HEK293 (cell line): Measurements from ENCODE around the gene CHID1.

ENCODE experiments used
- CTCF ChIP-seq: fragments of 450-650 bp; formaldehyde crosslinking; IDR thresholded peaks from 2 replicates; pipeline ENCODE4 v1.5.1; 2016; ENCODE audit warnings: missing biosample characterization, missing genetic modification characterization
- SETDB1 ChIP-seq: IDR thresholded peaks from one replicate; pipeline ENCODE4 v1.6.1; 2017; ENCODE audit warnings: mild to moderate bottlenecking, low read length, moderate library complexity, mixed read lengths; ENCODE audit not compliant: insufficient read length
- TCF7L2 ChIP-seq: IDR thresholded peaks from 2 replicates; pipeline ENCODE4 v1.6.1; 2011; ENCODE audit warnings: low read depth, mild to moderate bottlenecking, inconsistent platforms, low read length, moderate library complexity, borderline replicate concordance
- ZBTB20 ChIP-seq: fragments of 450-650 bp; formaldehyde crosslinking; IDR thresholded peaks from 2 replicates; pipeline ENCODE4 v1.5.1; 2016; ENCODE audit warnings: missing biosample characterization, missing genetic modification characterization
- ZBTB7A ChIP-seq: fragments of 450-650 bp; formaldehyde crosslinking; IDR thresholded peaks from 2 replicates; pipeline ENCODE4 v1.5.1; 2016; ENCODE audit warnings: low read depth, missing biosample characterization, missing genetic modification characterization
- ZNF341 ChIP-seq: fragments of 450-650 bp; formaldehyde crosslinking; IDR thresholded peaks from 2 replicates; pipeline ENCODE4; 2016; ENCODE audit warnings: low read depth, missing biosample characterization, missing genetic modification characterization
- ZNF561 ChIP-seq: fragments of 450-650 bp; IDR thresholded peaks from 2 replicates; pipeline ENCODE4 v1.5.1; 2018; ENCODE audit warnings: missing biosample characterization, missing genetic modification characterization, borderline replicate concordance

- TF ChIP-seq TCF7L2 = no peak
- no peak for TF ChIP-seq CTCF (tag by site-specific recombination)
- TF ChIP-seq ZBTB20 (tag by site-specific recombination) = no peak
- TF ChIP-seq SETDB1 = no peak
- no peak for TF ChIP-seq ZBTB7A (tag by site-specific recombination)
- TF ChIP-seq ZNF341 (tag by site-specific recombination) = no peak
- TF ChIP-seq ZNF561 (tag by site-specific recombination) = no peak
These were observed 15.1 kb upstream of the CHID1 start, which contains the start of gene AP2A2 for GRCh38 chr11:925496-926301.
